Large intestine (tissue), 3 donors: ENCODE results near the gene LIMK1. TPM values are rescaled to one million over a fixed set of nuclear protein-coding genes. Genes with fewer than 3 reads are reported as not detected.

Experiments
- DNase-seq, 2 donors: peaks; one replicate each; pipeline versions ENCODE4 v3.0.0 to v3.0.0-alpha.2; 2013
- H3K27ac ChIP-seq: one replicate; pipeline ENCODE4 v1.5.1; 2013; ENCODE audit warnings: low read length
- H3K27me3 ChIP-seq: 2 replicates; pipeline ENCODE4 v1.6.1; 2013; ENCODE audit warnings: low read length; ENCODE audit not compliant: control insufficient read depth, insufficient read depth
- H3K36me3 ChIP-seq: 2 replicates; pipeline ENCODE4 v1.6.1; 2013; ENCODE audit warnings: low read length; ENCODE audit not compliant: control insufficient read depth, insufficient read depth
- H3K4me1 ChIP-seq: one replicate; pipeline ENCODE4 v1.6.1; 2013; ENCODE audit warnings: low read length; ENCODE audit not compliant: control insufficient read depth, insufficient read depth
- H3K4me3 ChIP-seq: one replicate; pipeline ENCODE4 v1.5.1; 2013; ENCODE audit warnings: low read length
- H3K9me3 ChIP-seq: one replicate; pipeline ENCODE4 v1.6.1; 2013; ENCODE audit warnings: mild to moderate bottlenecking, low read depth, low read length, moderate library complexity; ENCODE audit not compliant: control insufficient read depth
- WGBS: methylation state at CpG from one replicate; pipeline ENCODE4 v1.1.5; 2013; ENCODE audit warnings: low lambda C conversion rate; ENCODE audit not compliant: insufficient coverage; 5-methylcytosine and 5-hydroxymethylcytosine counted together
- polyA plus RNA-seq: library from polyadenylated mRNA; unstranded; fragments of 120-200 nt; gene quantifications from one replicate; pipeline ENCODE4 v1.2.1, GENCODE V29; 2013

The LIMK1 gene
- polyA plus RNA-seq, 1 donor = 10.2 TPM

DNA sequence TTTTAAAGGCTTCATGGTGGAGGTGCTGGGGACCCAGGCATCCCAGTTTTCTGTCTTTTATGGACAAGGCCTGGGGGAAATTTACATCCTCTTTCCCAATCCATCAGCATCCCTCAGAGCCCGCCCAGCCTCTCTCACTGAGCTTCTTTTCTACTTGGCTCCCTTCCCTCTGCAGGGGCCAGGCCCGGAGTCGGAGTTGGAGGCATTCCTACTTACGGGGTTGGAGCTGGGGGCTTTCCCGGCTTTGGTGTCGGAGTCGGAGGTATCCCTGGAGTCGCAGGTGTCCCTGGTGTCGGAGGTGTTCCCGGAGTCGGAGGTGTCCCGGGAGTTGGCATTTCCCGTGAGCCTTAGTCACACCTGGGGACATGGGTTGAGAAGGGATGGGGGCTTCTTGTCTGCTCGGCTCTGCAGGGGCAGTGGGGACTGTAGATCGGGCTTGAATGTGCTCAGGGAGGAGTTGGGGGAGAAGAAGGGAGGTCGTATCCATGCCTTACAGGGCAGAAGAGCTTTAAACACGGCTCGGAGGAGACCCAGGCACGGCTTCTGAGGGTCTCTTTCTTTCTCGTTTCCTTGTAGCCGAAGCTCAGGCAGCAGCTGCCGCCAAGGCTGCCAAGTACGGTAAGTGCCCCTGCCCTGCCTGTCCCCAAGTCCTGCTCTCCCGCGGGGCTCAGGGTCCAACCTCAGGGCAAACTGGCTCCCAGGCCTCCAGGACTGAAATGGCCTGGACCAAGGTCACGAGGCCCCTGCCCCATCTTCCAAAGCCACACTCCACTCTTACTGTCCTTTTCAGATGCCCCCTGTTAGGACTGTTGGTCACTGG is 27.3 kb upstream of the LIMK1 start:
- H3K36me3 ChIP-seq = peaks cover 9% of the 10 kb centered on the region
- no peak overlapping the region for H3K4me3 ChIP-seq
- H3K9me3 ChIP-seq = no peaks in the 10 kb centered on the region
- H3K27ac ChIP-seq = no peak overlapping the region
- WGBS = 53% methylated on average over 2 of the region's 26 CpGs
- no peak for DNase-seq
- H3K4me1 ChIP-seq = peaks cover 3% of the 10 kb centered on the region
- H3K27me3 ChIP-seq = no peaks in the 10 kb centered on the region

DNA sequence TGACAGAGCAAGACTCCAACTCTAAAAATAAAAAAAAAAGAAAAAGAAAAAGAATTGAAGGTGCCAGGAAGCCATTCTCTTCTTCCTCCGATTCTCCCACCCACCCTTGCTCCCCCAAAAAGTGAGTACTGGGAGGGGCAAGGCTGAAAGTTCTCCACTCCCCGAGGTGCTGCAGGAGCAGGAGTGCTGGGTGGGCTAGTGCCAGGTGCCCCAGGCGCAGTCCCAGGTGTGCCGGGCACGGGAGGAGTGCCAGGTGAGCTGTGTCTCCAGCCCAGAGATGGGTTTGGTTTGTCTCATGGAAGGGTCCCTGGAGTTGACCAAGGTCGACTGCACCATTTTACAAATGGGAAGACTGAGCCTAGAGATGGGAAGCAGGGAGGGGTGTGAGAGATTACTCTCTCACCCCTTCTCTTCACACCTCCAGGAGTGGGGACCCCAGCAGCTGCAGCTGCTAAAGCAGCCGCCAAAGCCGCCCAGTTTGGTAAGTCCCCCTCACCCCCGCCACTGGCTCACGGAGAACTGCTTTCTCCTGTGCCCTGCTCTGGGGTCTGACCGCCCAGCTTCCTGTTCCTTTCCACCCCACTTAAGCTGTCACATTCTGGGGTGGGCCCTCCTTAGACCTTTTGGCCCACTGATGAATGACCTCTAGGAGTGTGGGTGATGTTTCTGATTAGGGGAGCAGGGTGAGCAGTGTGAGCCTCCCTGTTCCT is 26.2 kb upstream of the LIMK1 start:
- no CpG with 5 or more reads among the region's 11 CpGs for WGBS
- no peak for DNase-seq
- Histone ChIP-seq H3K27ac (no peak overlapping the region), H3K27me3 (no peaks in the 10 kb centered on the region), H3K4me1 (peaks cover 3% of the 10 kb centered on the region), H3K36me3 (peaks cover 4% of the 10 kb centered on the region), H3K9me3 (no peaks in the 10 kb centered on the region), H3K4me3 (no peak overlapping the region)

DNA sequence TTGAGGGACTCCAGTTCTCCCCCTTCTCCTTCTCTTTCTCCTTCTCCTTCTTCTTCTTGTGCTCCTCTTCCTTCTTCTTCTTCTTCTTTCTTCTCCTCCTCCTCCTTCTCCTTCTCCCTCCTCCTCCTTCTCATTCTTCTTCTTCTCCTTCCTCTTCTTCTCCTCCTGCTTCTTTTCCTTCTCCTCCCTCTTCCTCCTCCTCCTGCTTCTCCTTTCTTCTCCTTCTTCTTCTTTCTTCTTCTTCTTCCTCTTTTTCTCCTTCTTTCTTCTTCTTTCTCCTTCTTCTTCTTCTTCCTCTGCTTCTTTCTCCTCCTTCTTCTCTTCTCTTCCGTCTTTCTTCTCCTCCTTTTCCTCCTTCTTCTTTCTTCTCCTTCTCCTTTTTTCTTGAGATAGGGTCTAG is 25.6 kb upstream of the LIMK1 start:
- H3K9me3 ChIP-seq = no peaks in the 10 kb centered on the region
- H3K4me1 ChIP-seq = peaks cover 3% of the 10 kb centered on the region
- 85% methylated on average over 1 of the region's 1 CpG for WGBS
- H3K27me3 ChIP-seq = no peaks in the 10 kb centered on the region
- DNase-seq = no peak
- peaks cover 4% of the 10 kb centered on the region for H3K36me3 ChIP-seq
- no peak overlapping the region for H3K27ac ChIP-seq
- no peak overlapping the region for H3K4me3 ChIP-seq

DNA sequence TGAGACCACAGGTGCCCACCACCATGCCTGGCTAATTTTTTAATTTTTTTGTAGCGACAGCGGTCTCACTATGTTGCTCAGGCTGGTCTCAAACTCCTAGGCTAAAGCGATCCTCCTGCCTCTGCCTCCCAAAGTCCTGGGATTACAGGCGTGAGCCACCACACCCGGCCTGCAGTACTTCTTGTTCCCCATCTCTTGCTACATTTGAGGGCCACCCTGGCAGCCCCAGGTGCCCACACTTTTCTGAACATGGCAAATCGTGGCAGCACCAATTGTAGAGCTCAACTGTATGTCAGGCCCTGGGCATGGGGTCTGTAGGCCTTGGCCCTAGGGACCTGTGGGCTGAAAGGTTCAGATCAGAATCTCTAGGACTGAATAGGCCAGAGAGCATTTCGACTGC is 25.1 kb upstream of the LIMK1 start:
- H3K27ac ChIP-seq = no peak overlapping the region
- 100% methylated on average over 1 of the region's 7 CpGs for WGBS
- H3K36me3 ChIP-seq = peaks cover 4% of the 10 kb centered on the region
- H3K4me1 ChIP-seq = peaks cover 3% of the 10 kb centered on the region
- H3K27me3 ChIP-seq = no peaks in the 10 kb centered on the region
- no peak overlapping the region for H3K4me3 ChIP-seq
- no peaks in the 10 kb centered on the region for H3K9me3 ChIP-seq
- DNase-seq = no peak

DNA sequence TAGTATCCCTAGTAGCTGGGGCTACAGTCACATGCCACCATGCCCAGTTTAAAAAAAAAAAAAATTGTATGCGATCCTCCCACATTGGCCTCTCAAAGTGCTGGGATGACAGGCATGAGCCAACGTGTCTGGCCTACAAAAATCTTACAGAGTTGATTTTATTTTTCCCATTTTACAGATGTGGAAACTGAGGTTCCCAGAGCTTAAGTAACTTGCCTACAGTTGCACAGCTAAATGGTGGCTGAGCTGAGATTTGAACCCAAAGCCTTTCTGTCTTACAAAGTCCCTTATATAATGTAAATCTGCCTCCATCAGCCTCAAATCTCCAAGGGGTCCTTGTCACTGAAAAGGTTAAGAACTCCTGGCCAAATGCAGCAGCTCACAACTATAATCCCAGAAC is 24.6 kb upstream of the LIMK1 start:
- no peaks in the 10 kb centered on the region for H3K27me3 ChIP-seq
- no peak overlapping the region for H3K4me3 ChIP-seq
- peaks cover 4% of the 10 kb centered on the region for H3K36me3 ChIP-seq
- 100% methylated on average over 1 of the region's 2 CpGs for WGBS
- no peak overlapping the region for H3K27ac ChIP-seq
- DNase-seq = no peak
- peaks cover 3% of the 10 kb centered on the region for H3K4me1 ChIP-seq
- H3K9me3 ChIP-seq = no peaks in the 10 kb centered on the region

DNA sequence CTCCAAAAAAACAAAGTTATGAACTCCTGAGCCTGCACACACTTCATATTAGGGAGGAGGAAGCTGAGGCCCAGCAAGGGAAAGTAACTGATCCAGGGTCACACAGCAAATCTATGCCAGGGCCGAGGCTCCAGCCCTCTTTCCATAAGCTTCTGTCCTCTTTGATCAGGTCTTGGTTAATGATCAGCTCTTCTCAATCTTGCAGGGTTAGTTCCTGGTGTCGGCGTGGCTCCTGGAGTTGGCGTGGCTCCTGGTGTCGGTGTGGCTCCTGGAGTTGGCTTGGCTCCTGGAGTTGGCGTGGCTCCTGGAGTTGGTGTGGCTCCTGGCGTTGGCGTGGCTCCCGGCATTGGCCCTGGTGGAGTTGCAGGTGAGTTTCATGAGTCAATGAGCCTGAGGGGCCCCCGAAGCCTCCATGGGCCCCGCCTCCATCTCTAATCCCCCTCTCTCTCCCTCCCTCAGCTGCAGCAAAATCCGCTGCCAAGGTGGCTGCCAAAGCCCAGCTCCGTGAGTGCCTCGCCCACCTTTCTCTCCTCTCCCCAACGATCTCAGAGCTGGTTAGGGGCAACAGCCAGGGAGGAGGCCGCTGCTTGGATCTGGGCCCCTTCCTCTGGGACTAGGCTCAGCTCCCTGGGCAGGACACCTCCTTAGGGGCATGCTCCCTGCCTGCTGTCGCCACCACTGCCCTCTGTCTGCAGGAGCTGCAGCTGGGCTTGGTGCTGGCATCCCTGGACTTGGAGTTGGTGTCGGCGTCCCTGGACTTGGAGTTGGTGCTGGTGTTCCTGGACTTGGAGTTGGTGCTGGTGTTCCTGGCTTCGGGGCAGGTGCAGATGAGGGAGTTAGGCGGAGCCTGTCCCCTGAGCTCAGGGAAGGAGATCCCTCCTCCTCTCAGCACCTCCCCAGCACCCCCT is 23.7 kb upstream of the LIMK1 start:
- H3K4me1 ChIP-seq = peaks cover 3% of the 10 kb centered on the region
- no peak overlapping the region for H3K27ac ChIP-seq
- peak in 1 of 2 donors; percentile 59 for DNase-seq
- H3K9me3 ChIP-seq = no peaks in the 10 kb centered on the region
- no peak overlapping the region for H3K4me3 ChIP-seq
- H3K27me3 ChIP-seq = no peaks in the 10 kb centered on the region
- WGBS = no CpG with 5 or more reads among the region's 21 CpGs
- H3K36me3 ChIP-seq = peaks cover 4% of the 10 kb centered on the region

DNA sequence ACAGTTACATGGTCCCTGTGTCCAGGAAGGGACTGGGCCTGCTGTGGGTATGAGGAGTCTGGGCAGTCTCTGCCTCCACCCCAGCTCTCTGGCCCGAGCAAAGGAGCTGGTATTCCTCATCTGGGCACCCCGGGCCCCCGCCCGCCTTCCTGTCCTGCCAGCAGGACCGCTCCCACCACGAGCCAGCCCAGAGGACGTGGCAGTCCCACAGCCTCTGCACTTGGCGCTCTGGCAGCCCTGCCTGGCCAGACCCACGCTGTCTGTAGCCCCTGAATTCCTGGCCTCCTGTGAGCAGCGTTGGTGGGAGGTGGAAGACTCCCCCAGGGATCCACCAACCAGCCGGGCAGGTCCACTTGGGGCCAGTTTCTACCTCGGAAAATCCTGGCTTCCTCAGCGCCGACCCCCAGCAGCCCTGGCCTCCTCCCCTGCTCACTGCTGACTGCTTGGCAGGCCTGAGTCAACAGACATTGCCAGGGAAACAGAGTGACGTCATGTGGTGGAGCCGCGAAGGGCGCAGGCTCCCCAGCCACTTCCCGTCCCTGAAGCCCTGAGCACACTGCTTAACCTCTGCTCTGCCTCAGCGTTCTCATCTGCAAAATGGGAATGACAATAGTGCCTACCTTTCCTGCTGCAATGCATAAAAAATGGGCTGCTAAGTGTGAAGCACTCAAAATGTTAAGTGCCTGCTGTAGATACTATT is 21.6 kb upstream of the LIMK1 start:
- WGBS = no CpG with 5 or more reads among the region's 20 CpGs
- Histone ChIP-seq H3K4me3 (no peak overlapping the region), H3K27me3 (no peaks in the 10 kb centered on the region), H3K27ac (peak overlapping the region; percentile 61), H3K36me3 (peaks cover 4% of the 10 kb centered on the region), H3K4me1 (peaks cover 3% of the 10 kb centered on the region), H3K9me3 (no peaks in the 10 kb centered on the region)
- DNase-seq = peak; percentile 72 to 83

DNA sequence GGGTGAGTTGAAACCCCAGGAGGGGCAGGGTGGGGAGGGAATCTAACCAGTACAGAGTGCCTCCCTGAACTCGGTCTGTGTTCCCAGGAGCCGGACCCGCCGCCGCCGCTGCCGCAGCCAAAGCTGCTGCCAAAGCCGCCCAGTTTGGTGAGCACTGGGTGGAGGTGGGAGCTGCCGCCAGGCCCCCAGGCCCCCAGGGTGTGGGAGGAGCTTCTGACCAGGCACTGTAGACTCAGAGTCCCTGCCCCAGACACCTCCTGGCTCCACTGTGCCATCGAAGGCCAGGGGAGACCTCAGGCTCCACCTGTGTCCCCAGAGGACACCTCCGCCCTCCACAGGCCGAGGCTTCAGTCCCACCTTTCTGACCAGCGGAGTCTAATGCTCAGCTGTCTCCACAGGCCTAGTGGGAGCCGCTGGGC is 20.4 kb upstream of the LIMK1 start:
- no CpG with 5 or more reads among the region's 14 CpGs for WGBS
- DNase-seq = no peak
- no peak overlapping the region for H3K27ac ChIP-seq
- H3K27me3 ChIP-seq = no peaks in the 10 kb centered on the region
- no peak overlapping the region for H3K4me3 ChIP-seq
- H3K36me3 ChIP-seq = peaks cover 4% of the 10 kb centered on the region
- peaks cover 3% of the 10 kb centered on the region for H3K4me1 ChIP-seq
- H3K9me3 ChIP-seq = no peaks in the 10 kb centered on the region

DNA sequence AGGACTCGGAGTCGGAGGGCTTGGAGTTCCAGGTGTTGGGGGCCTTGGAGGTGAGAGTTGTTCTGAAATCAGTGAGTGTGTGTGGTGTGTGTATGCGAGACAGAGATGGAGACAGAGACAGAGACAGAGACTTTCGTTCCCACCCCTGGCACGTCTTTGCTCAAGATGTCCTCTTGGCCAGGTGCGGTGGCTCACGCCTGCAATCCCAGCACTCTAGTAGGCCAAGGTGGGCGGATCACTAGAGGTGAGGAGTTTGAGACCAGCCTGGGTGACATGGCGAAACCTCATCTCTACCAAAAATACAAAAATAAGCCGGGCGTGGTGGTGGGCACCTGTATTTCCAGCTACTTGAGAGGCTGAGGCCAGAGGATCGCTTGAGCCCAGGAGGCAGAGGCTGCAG is 20.0 kb upstream of the LIMK1 start:
- Histone ChIP-seq H3K9me3 (no peaks in the 10 kb centered on the region), H3K36me3 (peaks cover 4% of the 10 kb centered on the region), H3K27ac (no peak overlapping the region), H3K27me3 (no peaks in the 10 kb centered on the region), H3K4me1 (peaks cover 3% of the 10 kb centered on the region), H3K4me3 (no peak overlapping the region)
- WGBS = 100% methylated on average over 1 of the region's 12 CpGs
- DNase-seq = no peak

DNA sequence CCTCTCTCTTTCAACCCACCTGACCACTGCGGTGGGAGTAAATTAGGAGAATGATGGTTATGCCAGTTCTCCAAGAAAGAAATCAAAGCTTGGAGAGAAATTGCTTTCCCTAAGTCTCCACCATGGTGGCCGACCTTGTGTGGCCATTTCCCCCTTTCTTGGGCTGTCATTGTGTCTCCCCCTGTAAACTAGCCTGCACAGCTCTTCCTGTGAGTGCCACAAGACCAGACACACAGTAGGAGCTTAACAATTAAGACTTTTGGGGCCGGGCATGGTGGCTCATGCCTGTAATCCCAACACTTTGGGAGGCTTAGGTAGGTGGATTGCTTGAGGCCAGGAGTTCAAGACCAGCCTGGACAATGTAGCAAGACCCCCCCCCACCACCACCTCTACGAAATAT is 18.9 kb upstream of the LIMK1 start:
- no peaks in the 10 kb centered on the region for H3K9me3 ChIP-seq
- H3K36me3 ChIP-seq = peaks cover 4% of the 10 kb centered on the region
- no peaks in the 10 kb centered on the region for H3K27me3 ChIP-seq
- no peak overlapping the region for H3K27ac ChIP-seq
- WGBS = no CpG with 5 or more reads among the region's 4 CpGs
- DNase-seq = no peak
- peaks cover under 1% of the 10 kb centered on the region for H3K4me1 ChIP-seq
- H3K4me3 ChIP-seq = no peak overlapping the region
